Activated naive CD8-positive, alpha-beta T cell treated with anti-CD3 and anti-CD28 coated beads, Interleukin-2, amount 50 U/mL, for 24 hours (primary cell): Measurements from ENCODE around the gene ROCK2.
"Not testable (repeated sequence)": the region's sequence is repeated elsewhere in the genome, so short reads cannot be mapped to it uniquely, and the experiment has no call there.

Source experiments
- ATAC-seq: fragments of 150-1000 bp; cut with Tn5 transposase; one replicate; pipeline ENCODE4 v1.10.0; 2021
- DNase-seq: peaks from one replicate; pipeline ENCODE4 v3.0.0; 2021
- H3K27ac Mint-ChIP-seq: one replicate; pipeline ENCODE4 v1.8.0; 2021; ENCODE audit warnings: mild to moderate bottlenecking, mixed read lengths
- H3K27me3 Mint-ChIP-seq: one replicate; pipeline ENCODE4 v1.8.0; 2021; ENCODE audit warnings: mixed read lengths
- H3K36me3 Mint-ChIP-seq: one replicate; pipeline ENCODE4 v1.8.0; 2021; ENCODE audit warnings: low read depth, mixed read lengths
- H3K4me1 Mint-ChIP-seq: one replicate; pipeline ENCODE4 v1.8.0; 2021; ENCODE audit warnings: mixed read lengths
- H3K4me3 Mint-ChIP-seq: one replicate; pipeline ENCODE4 v1.8.0; 2021; ENCODE audit warnings: mild to moderate bottlenecking, moderate library complexity, mixed read lengths
- H3K9me3 Mint-ChIP-seq: one replicate; pipeline ENCODE4 v1.8.0; 2021; ENCODE audit warnings: mixed read lengths

ROCK2 gene

DNA sequence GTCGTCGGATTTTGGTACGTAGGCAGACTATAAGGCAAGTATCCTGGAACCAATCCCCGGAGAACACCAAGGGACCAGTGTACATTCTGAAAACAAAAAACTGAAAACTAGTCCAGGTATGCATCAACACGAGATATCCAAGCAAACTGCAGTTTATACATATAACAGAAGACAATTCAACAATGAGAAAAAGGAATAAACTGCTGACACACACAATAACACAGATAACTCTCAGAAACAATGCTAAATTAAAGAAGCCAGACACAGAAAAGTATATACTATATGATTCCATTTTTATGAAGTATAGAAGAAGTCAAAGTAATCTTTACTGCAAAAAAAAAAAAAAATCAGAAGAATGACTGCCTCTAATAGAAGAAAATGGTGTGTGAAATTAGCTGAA is 5.9 kb downstream of the ROCK2 start:
- H3K4me1 Mint-ChIP-seq: peaks cover 31% of the 10 kb centered on the region
- DNase-seq: no peak
- peaks cover 4% of the 10 kb centered on the region for H3K9me3 Mint-ChIP-seq
- no peak for ATAC-seq
- H3K4me3 Mint-ChIP-seq: no peak overlapping the region
- no peak overlapping the region for H3K27ac Mint-ChIP-seq
- peaks cover 2% of the 10 kb centered on the region for H3K36me3 Mint-ChIP-seq
- H3K27me3 Mint-ChIP-seq: no peaks in the 10 kb centered on the region

DNA sequence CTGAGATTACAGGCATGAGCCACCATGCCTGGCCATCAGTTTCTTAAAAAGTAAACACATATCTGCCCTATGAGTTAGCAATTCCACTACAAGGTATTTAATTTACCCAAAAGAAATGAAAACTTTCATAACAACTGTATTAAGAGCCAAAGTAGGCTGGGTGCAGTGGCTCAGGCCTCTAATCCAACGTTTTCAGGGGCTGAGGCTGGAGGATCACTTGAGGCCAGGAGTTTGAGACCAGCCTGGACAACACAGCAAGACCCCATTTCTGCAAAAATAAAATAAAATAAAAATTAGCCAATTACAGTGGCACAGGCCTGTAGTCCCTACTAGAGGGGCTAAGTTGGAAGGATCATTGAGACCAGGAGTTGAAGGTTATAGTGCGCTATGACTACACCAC is 6.5 kb downstream of the ROCK2 start:
- Mint-ChIP-seq H3K9me3 (peaks cover 6% of the 10 kb centered on the region), H3K27ac (no peak overlapping the region), H3K4me1 (peaks cover 30% of the 10 kb centered on the region), H3K36me3 (peaks cover 2% of the 10 kb centered on the region), H3K27me3 (no peaks in the 10 kb centered on the region), H3K4me3 (no peak overlapping the region)
- DNase-seq (no peak), ATAC-seq (no peak)

DNA sequence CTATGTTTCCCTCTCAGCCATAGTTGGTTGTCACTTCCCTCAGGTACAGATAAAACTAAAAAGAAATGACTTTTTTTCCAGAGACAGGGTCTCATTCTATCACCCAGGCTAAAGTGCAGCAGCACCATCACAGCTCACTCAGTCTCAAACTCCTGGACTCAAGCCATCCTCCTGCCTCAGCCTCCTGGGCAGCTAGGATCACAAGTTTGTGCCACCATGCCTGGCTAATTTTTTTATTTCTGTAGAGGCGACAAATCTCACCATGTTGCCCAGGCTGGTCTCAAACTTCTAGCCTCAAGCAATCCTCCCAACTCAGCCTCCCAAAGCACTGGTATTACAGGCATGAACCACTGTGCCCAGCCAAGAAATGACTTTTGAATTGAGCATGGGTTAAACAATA is 8.2 kb downstream of the ROCK2 start:
- Mint-ChIP-seq H3K27me3 (no peaks in the 10 kb centered on the region), H3K4me3 (no peak overlapping the region)

DNA sequence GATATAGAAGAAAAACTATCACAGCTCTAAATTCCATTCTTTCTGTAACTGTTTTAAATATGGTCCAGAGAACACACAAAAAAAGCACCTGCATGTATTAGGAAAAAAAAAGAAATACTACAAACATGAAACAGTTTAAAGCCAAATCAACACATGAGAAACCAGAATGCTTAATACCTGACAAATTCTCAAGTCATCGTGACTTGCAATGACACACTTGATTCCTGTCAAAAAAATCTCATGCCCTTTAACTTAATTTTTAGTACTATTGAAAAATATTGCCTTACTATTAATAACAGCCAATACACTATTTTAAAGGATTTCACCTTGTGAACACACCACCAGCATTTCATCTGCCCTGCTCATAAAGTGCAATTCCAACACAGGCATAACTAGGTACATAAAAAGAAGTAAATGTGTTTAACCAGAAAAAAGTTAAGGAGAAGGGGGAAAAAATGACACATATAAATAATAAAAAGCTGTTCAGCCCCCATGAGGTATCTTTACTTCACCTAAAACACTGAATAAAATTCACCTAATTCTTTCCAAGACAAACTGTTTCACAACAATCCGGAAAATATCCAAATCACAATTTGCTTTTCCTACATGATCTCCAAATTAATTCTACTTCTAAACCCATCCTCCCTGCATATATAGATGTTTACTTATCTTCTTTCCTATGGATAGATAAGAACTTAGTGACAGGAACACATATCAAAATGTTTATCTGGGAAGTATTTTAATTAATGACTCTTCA is 10.8 kb downstream of the ROCK2 start:
- Mint-ChIP-seq H3K27ac (no peak overlapping the region), H3K27me3 (no peaks in the 10 kb centered on the region), H3K36me3 (peaks cover 5% of the 10 kb centered on the region), H3K9me3 (peaks cover 10% of the 10 kb centered on the region), H3K4me3 (no peak overlapping the region), H3K4me1 (peaks cover 10% of the 10 kb centered on the region)
- ATAC-seq: no peak
- DNase-seq: no peak

More for the DNA sequence above, 8.2 kb downstream of the ROCK2 start:
- Mint-ChIP-seq H3K4me1 (peaks cover 19% of the 10 kb centered on the region), H3K27ac (no peak overlapping the region), H3K36me3 (peaks cover 5% of the 10 kb centered on the region), H3K9me3 (peaks cover 10% of the 10 kb centered on the region)
- DNase-seq (no peak), ATAC-seq (no peak)

DNA sequence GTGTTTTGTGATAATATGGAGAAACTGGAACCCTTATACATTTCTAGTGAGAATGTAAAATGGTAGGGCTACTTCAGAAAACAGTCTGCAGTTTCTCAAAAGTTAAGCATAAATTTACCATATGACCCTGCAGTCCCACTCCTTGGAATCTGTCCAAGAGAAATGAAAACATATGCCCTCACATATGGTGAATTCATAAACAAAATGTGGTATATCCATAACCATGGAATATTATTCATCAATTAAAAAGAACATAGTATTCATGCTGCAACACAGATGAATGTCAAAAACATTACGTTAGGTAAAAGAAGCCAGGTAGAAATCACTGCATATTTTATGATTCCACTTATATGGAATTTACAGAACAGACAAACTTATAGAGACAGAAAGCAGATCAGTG is 11.8 kb downstream of the ROCK2 start:
- DNase-seq: no peak
- ATAC-seq: no peak
- no peaks in the 10 kb centered on the region for H3K27me3 Mint-ChIP-seq
- H3K4me3 Mint-ChIP-seq: no peak overlapping the region
- peaks cover 5% of the 10 kb centered on the region for H3K36me3 Mint-ChIP-seq
- H3K9me3 Mint-ChIP-seq: peaks cover 10% of the 10 kb centered on the region
- H3K4me1 Mint-ChIP-seq: peaks cover 12% of the 10 kb centered on the region
- H3K27ac Mint-ChIP-seq: no peak overlapping the region

DNA sequence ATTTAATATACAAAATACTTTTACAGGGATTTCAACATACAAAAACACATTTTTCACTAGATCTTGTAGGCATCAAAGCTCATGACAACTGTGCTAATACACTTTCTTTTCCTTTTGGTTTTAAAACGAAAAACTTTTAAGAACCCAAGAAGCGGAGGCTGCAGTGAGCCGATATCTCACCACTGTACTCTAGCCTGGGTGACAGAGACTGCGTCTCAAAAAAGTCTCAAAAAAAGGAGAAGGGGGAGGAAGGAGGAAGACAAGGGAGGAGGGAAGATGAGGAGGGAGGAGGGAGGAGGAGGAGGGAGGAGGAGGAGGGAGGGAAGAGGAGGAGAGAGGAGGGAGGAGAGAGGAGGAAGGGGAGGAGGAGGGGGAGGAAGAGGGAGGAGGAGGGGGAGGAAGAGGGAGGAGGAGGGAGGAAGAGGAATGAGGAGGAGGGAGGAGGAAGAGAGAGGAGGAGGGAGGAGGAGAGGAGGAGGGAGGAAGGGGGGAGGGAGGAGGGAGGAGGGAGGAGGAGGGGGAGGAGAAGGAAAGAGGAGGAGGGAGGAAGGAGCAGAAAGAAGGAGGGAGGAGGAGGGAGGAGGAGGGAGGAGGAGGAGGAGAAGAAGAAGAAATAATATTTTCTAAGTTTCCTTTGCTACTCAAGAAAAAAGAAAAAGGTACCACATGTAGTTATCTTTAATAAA is 13.8 kb downstream of the ROCK2 start:
- Mint-ChIP-seq H3K4me1 (peaks cover 10% of the 10 kb centered on the region), H3K36me3 (peaks cover 3% of the 10 kb centered on the region), H3K4me3 (no peak overlapping the region), H3K27ac (no peak overlapping the region), H3K27me3 (no peaks in the 10 kb centered on the region), H3K9me3 (peaks cover 6% of the 10 kb centered on the region)
- no peak for DNase-seq
- ATAC-seq: no peak

DNA sequence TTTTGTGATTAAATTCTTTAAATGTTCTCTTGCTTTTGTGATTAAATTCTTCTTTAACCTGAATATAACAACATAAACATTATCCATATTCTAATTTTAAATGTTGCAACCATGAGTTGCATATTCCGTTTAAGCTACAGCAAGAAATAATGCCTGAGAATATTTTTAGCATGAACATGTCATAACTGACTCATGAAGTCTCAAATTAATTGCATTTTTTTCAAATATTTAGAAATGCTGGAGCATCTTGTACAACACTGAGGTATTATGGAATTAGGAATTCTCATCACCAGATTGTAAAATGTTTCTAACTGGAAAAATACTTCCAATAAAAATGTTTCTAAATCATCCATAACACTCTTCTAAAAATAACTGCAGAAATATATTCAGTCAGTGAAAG is 14.7 kb downstream of the ROCK2 start:
- Mint-ChIP-seq H3K9me3 (peaks cover 6% of the 10 kb centered on the region), H3K4me1 (peaks cover 10% of the 10 kb centered on the region), H3K27ac (no peak overlapping the region), H3K36me3 (peaks cover 3% of the 10 kb centered on the region), H3K4me3 (no peak overlapping the region), H3K27me3 (no peaks in the 10 kb centered on the region)
- ATAC-seq: no peak
- DNase-seq: no peak

DNA sequence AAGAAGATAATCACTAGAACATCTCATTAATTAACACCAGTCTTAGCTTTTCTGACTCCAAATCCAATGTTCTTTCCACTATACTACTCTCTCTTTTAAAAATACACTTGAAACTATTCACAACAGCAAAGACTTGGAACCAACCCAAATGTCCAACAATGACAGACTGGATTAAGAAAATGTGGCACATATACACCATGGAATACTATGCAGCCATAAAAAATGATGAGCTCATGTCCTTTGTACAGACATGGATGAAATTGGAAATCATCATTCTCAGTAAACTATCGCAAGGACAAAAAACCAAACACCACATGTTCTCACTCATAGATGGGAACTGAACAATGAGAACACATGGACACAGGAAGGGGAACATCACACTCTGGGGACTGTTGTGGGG is 15.9 kb downstream of the ROCK2 start:
- H3K9me3 Mint-ChIP-seq, H3K27ac Mint-ChIP-seq, H3K27me3 Mint-ChIP-seq, H3K4me3 Mint-ChIP-seq, H3K4me1 Mint-ChIP-seq, ATAC-seq, H3K36me3 Mint-ChIP-seq, DNase-seq: not testable (repeated sequence)

DNA sequence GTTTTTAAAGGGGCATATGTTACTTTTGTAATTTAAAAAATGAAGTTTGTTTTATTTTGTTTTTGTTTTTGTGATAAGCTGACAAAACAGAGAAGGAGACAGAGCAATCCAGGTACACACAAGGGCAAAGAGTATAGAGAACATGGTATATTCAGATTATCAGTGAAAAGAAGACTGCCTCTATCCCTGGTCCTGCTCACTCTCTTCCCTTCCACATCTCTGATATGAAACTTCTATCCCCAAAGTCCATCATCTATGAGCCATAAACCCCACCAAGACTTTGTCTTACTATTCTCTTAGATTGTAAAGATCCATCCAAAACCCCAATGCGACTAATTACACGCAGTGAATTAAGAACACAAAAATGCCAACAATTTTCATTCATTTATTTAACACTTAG is 16.6 kb downstream of the ROCK2 start:
- H3K4me1 Mint-ChIP-seq: peaks cover 8% of the 10 kb centered on the region
- ATAC-seq (no peak), DNase-seq (no peak)
- H3K9me3 Mint-ChIP-seq: peaks cover 3% of the 10 kb centered on the region
- H3K27ac Mint-ChIP-seq: no peak overlapping the region
- no peaks in the 10 kb centered on the region for H3K27me3 Mint-ChIP-seq
- peaks cover 3% of the 10 kb centered on the region for H3K36me3 Mint-ChIP-seq
- no peak overlapping the region for H3K4me3 Mint-ChIP-seq

DNA sequence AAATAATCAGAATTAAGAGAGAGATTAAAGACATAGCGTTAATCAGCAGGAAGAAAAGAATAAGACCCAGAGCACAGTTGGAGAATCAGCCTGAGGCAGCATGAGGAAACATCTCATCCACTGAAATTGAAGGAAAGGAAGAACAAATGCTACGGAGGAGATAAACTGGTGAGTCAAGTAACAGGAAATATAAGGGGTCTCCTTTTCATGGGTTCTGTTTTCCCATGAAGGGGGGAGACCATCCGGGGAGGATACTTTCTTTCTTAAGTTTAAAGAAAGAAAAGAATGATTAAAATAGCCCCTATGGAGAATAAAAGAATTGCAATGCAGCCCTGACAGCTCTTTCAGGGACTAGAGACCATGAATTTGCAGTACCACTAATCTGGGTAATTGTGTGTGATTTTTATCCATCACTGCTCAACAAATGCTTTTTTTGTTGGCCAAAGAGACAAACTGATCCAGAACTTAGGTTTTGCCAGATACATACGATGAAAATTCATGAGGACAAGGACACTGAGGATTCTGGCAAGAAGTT is 17.7 kb downstream of the ROCK2 start:
- no peak overlapping the region for H3K4me3 Mint-ChIP-seq
- no peak overlapping the region for H3K27ac Mint-ChIP-seq
- DNase-seq: no peak
- no peaks in the 10 kb centered on the region for H3K36me3 Mint-ChIP-seq
- no peak for ATAC-seq
- H3K27me3 Mint-ChIP-seq: no peaks in the 10 kb centered on the region
- H3K9me3 Mint-ChIP-seq: no peaks in the 10 kb centered on the region
- H3K4me1 Mint-ChIP-seq: peaks cover 10% of the 10 kb centered on the region

DNA sequence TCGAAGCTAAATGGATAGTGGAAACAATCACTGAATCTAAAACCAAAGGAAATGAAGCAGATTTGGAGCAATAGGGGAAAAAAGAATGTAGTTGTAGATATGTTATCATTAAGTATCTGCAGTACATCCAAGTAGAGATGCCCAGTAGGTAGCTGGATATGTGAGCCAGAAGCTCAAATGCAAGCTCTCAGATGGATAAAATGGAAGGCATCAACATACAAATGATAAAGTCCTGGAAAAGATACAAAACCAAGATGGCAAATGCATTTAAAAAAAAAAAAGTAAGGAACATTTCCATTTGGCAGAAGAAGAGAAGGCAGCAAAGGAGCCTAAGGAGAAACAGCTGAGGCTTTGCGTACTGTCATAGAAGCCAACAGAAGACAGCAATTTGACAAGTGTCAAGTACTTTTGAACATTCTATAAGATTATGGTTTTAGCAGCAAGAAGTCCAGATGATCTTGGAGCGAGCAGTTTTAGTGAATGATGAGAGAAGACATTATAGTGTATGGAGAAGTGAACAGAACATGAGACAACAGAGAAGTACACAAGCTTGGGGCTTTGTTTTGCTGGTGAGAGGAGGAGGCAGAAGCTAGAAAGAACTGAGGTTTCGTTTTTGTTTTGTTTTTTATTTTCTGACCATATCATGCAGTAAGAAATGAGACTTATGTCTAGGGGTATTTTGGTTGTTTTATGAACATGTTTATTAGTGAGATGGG is 18.3 kb downstream of the ROCK2 start:
- Mint-ChIP-seq H3K27me3 (no peaks in the 10 kb centered on the region), H3K9me3 (no peaks in the 10 kb centered on the region), H3K4me1 (peaks cover 8% of the 10 kb centered on the region), H3K4me3 (no peak overlapping the region), H3K36me3 (no peaks in the 10 kb centered on the region), H3K27ac (no peak overlapping the region)
- ATAC-seq (no peak), DNase-seq (no peak)

DNA sequence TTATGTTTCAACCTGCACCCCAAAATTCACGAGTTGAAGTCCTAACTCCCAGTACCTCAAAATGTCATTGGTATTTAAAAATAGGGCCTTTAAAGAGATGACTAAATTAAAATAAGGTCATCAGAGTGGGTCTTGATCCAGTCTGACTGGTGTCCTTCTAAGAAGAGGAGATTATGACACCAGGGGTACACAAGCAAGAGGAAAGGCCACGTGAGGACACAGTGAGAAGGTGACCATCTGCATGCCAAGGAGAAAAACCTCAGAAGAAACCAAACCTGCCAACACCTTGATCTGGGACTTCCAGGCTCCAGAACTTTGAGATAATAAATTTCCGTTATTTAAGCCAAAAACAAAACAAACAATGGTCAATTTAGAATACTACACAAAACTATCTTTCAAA is 22.6 kb downstream of the ROCK2 start:
- no peaks in the 10 kb centered on the region for H3K9me3 Mint-ChIP-seq
- H3K27me3 Mint-ChIP-seq: no peaks in the 10 kb centered on the region
- no peak overlapping the region for H3K27ac Mint-ChIP-seq
- no peak for DNase-seq
- H3K36me3 Mint-ChIP-seq: peaks cover 3% of the 10 kb centered on the region
- ATAC-seq: no peak
- peaks cover 3% of the 10 kb centered on the region for H3K4me1 Mint-ChIP-seq
- H3K4me3 Mint-ChIP-seq: no peak overlapping the region

DNA sequence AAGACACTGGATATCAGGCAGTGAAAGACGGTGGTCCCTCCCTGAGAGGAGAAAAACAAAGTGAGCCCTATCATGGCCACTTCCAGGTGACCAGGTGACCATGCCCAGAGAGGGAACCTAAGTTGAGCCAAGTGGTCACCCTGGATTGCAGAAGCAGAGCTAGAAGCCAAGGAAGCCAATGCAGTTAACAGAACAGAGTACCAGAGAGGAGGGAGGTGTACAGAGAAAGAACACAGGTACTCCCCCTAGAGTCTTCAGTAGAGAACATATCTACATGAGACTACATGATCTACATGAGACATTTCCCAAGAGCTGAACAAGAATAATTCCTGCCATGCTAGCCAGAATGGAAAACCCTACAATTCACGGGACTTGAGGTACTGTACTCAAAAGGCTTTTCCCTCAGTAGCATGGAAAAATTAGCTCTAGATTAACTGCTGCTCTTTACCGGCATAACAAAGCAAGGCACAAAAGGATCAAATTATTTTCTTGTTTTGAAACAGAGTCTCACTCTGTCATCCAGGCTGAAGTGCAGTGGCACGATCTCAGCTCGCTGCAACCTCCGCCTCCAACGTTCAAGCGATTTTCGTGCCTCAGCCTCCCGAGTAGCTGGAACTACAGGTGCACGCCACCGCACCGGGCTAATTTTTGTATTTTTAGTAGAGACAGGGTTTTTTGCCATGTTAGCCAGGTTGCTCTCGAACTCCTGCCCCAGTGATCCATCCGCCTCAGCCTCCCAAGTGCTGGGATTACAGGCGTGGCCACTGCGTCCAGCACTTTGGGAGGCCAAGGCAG is 23.5 kb downstream of the ROCK2 start:
- no peaks in the 10 kb centered on the region for H3K9me3 Mint-ChIP-seq
- H3K27ac Mint-ChIP-seq: no peak overlapping the region
- H3K4me3 Mint-ChIP-seq: no peak overlapping the region
- no peaks in the 10 kb centered on the region for H3K27me3 Mint-ChIP-seq
- DNase-seq (no peak), ATAC-seq (no peak)
- H3K36me3 Mint-ChIP-seq: peaks cover 3% of the 10 kb centered on the region
- peaks cover 3% of the 10 kb centered on the region for H3K4me1 Mint-ChIP-seq

DNA sequence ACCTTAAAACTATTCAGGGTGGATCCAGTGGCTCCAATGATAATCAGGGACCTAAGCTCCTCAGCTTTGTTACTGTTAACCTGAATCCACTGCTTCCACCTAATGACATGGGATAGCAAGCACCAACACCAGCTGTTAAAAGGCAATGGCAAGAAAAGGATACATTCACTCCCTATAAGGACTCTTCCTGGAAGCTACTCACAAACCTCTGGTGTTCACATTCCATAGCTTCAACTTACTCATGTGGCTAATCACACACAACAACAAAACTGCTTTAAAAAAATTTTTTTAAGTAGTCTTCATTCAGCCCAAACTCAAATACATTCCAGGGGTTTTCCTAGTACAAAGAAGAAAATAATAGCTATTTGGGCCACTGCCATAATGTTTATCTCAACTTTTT is 24.5 kb downstream of the ROCK2 start:
- no peak overlapping the region for H3K27ac Mint-ChIP-seq
- peaks cover 3% of the 10 kb centered on the region for H3K4me1 Mint-ChIP-seq
- H3K27me3 Mint-ChIP-seq: no peaks in the 10 kb centered on the region

More for the DNA sequence above, 24.5 kb downstream of the ROCK2 start:
- Mint-ChIP-seq H3K9me3 (no peaks in the 10 kb centered on the region), H3K36me3 (peaks cover 3% of the 10 kb centered on the region), H3K4me3 (no peak overlapping the region)
- DNase-seq: no peak
- ATAC-seq: no peak
